PFSK-1 (cell line): Measurements from ENCODE around the gene KIRREL3.

Source experiments
- FOXP2 ChIP-seq: optimal IDR thresholded peaks from 2 replicates; pipeline ENCODE3; 2011; ENCODE audit warnings: borderline replicate concordance, control low read depth, inconsistent platforms; ENCODE audit not compliant: insufficient read depth; ENCODE audit errors: extremely low read length, extremely low read depth
- POLR2AphosphoS5 ChIP-seq: IDR thresholded peaks from 2 replicates; pipeline ENCODE4 v1.6.1; 2012; ENCODE audit warnings: low read depth, mild to moderate bottlenecking, control low read depth, low read length, moderate library complexity
- REST ChIP-seq, 2 experiments: IDR thresholded peaks; 2 replicates each; pipeline versions ENCODE4 v1.6.1 to v1.8.0; 2011 to 2012; ENCODE audit warnings: low read depth in 2 of 2, low read length in 2 of 2, control low read depth in 1 of 2, inconsistent platforms in 1 of 2, mild to moderate bottlenecking in 1 of 2, moderate library complexity in 1 of 2; ENCODE audit not compliant: insufficient read depth in 1 of 2
- TAF1 ChIP-seq: IDR thresholded peaks from 2 replicates; pipeline ENCODE4 v1.6.1; 2012; ENCODE audit warnings: low read length, control low read depth, borderline replicate concordance; ENCODE audit not compliant: insufficient read depth

GRCh38 chr11:126599217-126599897 is 401.2 kb downstream of the KIRREL3 start:
- TF ChIP-seq POLR2AphosphoS5: no peak
- TF ChIP-seq TAF1: no peak
- TF ChIP-seq FOXP2: no peak
- no peak for TF ChIP-seq REST (IDR thresholded peaks at IDR 0.05; ENCODE audit: insufficient read depth in 1 of 2, low read depth in 2 of 2, low read length in 2 of 2)
